Adrenal gland (tissue), 5 donors: ENCODE data around the gene CALML6.

ENCODE experiments used
- POLR2A ChIP-seq, 2 donors: fragments of 450-650 bp; IDR thresholded peaks; one replicate each; pipeline ENCODE4 v1.6.1; 2017; ENCODE audit warnings: antibody characterized with exemption in 2 of 2, mild to moderate bottlenecking in 2 of 2, moderate library complexity in 1 of 2
- TF ChIP-seq, protein P1 (sequence below), 6 experiments: fragments of 450-650 bp in 4 of 6; fragments of 200-600 bp in 2 of 6; sonication (generic) in 1 of 6; IDR thresholded peaks; 1 replicate in 5 of 6; 2 replicates in 1 of 6; pipeline versions ENCODE4 v1.5.1 to v1.8.0; 2016 to 2021; ENCODE audit warnings: antibody characterized with exemption in 6 of 6, mild to moderate bottlenecking in 2 of 6, moderate library complexity in 1 of 6
- donor health status: DM: no; HTN: no; CAD: no.

DNA sequence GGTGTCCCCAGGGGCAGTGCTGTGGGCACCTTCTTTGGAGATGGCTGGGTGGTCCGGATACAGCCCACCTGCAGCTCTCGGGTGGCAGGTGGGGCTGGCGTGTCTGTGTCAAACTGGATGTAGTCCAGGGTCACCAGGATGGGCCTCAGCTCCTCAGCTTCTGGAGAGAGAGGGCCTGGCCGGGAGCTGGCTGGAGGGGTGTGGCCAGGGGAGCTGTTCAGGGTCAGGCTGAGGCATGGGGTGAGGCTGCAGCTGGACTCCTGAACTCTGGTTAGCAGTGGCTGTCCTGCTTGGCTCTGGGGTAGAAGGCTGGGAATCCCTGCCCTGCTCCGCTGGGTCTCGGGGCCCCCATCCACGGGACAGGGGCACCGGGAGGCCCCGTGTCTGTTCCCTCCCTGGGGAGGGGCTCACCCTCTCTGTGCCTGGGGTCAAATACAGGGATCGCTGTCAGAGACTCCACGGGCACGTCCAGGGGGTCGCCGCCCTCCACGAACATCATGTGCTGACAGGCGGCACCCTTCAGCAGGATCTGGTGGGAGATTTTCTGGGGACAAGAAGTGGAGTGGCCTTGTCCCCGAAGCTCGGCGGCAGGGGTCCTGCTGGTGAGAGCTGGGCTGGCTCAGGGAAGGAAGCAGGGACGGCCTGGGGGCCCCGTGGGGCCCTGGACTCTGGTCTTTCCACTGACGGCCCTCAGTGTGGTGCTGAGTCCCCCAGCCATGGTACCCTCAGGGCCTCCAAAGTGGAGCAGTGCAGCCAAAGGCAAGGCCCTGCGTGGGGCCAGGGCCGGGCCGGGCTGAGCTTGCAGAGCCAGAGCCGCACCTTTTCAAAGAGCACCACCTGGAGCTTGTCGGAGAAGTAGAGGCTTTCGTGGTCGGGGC is 8.1 kb downstream of the CALML6 start:
- TF ChIP-seq, protein P1, sequence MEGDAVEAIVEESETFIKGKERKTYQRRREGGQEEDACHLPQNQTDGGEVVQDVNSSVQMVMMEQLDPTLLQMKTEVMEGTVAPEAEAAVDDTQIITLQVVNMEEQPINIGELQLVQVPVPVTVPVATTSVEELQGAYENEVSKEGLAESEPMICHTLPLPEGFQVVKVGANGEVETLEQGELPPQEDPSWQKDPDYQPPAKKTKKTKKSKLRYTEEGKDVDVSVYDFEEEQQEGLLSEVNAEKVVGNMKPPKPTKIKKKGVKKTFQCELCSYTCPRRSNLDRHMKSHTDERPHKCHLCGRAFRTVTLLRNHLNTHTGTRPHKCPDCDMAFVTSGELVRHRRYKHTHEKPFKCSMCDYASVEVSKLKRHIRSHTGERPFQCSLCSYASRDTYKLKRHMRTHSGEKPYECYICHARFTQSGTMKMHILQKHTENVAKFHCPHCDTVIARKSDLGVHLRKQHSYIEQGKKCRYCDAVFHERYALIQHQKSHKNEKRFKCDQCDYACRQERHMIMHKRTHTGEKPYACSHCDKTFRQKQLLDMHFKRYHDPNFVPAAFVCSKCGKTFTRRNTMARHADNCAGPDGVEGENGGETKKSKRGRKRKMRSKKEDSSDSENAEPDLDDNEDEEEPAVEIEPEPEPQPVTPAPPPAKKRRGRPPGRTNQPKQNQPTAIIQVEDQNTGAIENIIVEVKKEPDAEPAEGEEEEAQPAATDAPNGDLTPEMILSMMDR (IDR thresholded peaks at IDR 0.05) = no peak
- no peak for TF ChIP-seq POLR2A (IDR thresholded peaks at IDR 0.05)
